Endothelial cell of umbilical vein (primary cell): ENCODE results near the gene DPF3. TPM values are rescaled to one million over a fixed set of nuclear protein-coding genes. Genes with fewer than 3 reads are reported as not detected.

Experiments used
- BruUV-seq: library from RNA; stranded (reverse); fragments of 400-500 nt; replicated peaks from 2 replicates; lab custom pipeline; 2021; lab: Mats Ljungman, UMichigan
- CTCF ChIA-PET: fragments of 300-600, 350-600 bp; sonication (Branson Sonifier 250); formaldehyde crosslinking; loops from one replicate; lab custom pipeline; 2021; ENCODE audit warnings: antibody characterized with exemption, inconsistent platforms; lab: Charles Lee
- POLR2A ChIA-PET: fragments of 300-600, 350-600 bp; sonication (Branson Sonifier 250); formaldehyde crosslinking; loops from one replicate; lab custom pipeline; 2021; ENCODE audit warnings: antibody characterized with exemption, inconsistent platforms; lab: Charles Lee
- DNase-seq: peaks from one replicate; pipeline ENCODE4 v3.0.0-alpha.2; 2011; ENCODE audit warnings: low read depth, low spot score
- FAIRE-seq: peaks from 2 replicates; lab custom pipeline; 2011; peaks lifted over from hg19 to GRCh38; lab: Jason Lieb, UNC
- H2AFZ ChIP-seq: 2 replicates; pipeline ENCODE4 v1.6.0; 2012; ENCODE audit warnings: low read depth, low read length, control low read depth, inconsistent platforms
- H3K27ac ChIP-seq: 2 replicates; pipeline ENCODE4 v1.5.1; 2011; ENCODE audit warnings: low read depth, mild to moderate bottlenecking, control low read depth, low read length, moderate library complexity; ENCODE audit not compliant: insufficient read depth
- H3K27me3 ChIP-seq, 2 experiments: 2 replicates each; pipeline versions ENCODE4 v1.6.0 to v1.6.1; 2011; ENCODE audit warnings: low read length in 2 of 2, mixed read lengths in 1 of 2; ENCODE audit not compliant: control insufficient read depth in 2 of 2, insufficient read depth in 2 of 2
- H3K36me3 ChIP-seq, 2 experiments: 2 replicates in 1 of 2; 3 replicates in 1 of 2; pipeline ENCODE4 v1.5.1; 2011; ENCODE audit warnings: low read length in 2 of 2, mild to moderate bottlenecking in 1 of 2, moderate library complexity in 1 of 2; ENCODE audit not compliant: control insufficient read depth in 2 of 2, insufficient read depth in 2 of 2; ENCODE audit errors: extremely low read depth in 1 of 2
- H3K4me1 ChIP-seq: 3 replicates; pipeline ENCODE4 v1.5.1; 2011; ENCODE audit warnings: mild to moderate bottlenecking, low read length; ENCODE audit not compliant: control insufficient read depth, insufficient read depth; ENCODE audit errors: extremely low read depth
- H3K4me2 ChIP-seq: 2 replicates; pipeline ENCODE4 v1.6.1; 2011; ENCODE audit warnings: low read length, control low read depth, mixed read lengths; ENCODE audit not compliant: insufficient read depth
- H3K4me3 ChIP-seq, 3 experiments: fragments of 200-600 bp in 1 of 3; sonication (generic), shearing (Covaris generic) in 1 of 3; replicated peaks in 1 of 3; 2 replicates each; pipeline ENCODE4 v1.5.1; 2011 to 2016; ENCODE audit warnings: control low read depth in 3 of 3, low read length in 3 of 3, mild to moderate bottlenecking in 2 of 3, inconsistent platforms in 1 of 3, low read depth in 1 of 3, moderate library complexity in 1 of 3; ENCODE audit not compliant: insufficient read depth in 1 of 3
- H3K79me2 ChIP-seq: 2 replicates; pipeline ENCODE4 v1.6.0; 2012; ENCODE audit warnings: low read length, inconsistent platforms; ENCODE audit not compliant: control insufficient read depth, insufficient read depth
- H3K9ac ChIP-seq: replicated peaks from 2 replicates; pipeline ENCODE3; 2011; ENCODE audit warnings: low read length, control low read depth; ENCODE audit not compliant: insufficient read depth; ENCODE audit errors: extremely low read depth
- H3K9me1 ChIP-seq: replicated peaks from 3 replicates; pipeline ENCODE4 v1.6.0; 2011; ENCODE audit warnings: mild to moderate bottlenecking, low read length; ENCODE audit not compliant: control insufficient read depth, insufficient read depth; ENCODE audit errors: extremely low read depth
- H3K9me3 ChIP-seq: replicated peaks from 2 replicates; pipeline ENCODE4 v1.5.1; 2012; ENCODE audit warnings: low read length, inconsistent platforms; ENCODE audit not compliant: control insufficient read depth, insufficient read depth
- H4K20me1 ChIP-seq: replicated peaks from 2 replicates; pipeline ENCODE3; 2011; ENCODE audit warnings: mild to moderate bottlenecking, low read length; ENCODE audit not compliant: control insufficient read depth, insufficient read depth; ENCODE audit errors: extremely low read depth
- CTCF ChIP-seq, 2 donors: IDR thresholded peaks; 1 replicate in 1 of 2; 2 replicates in 1 of 2; pipeline ENCODE4 v1.5.1; 2011; ENCODE audit warnings: low read length in 2 of 2, mild to moderate bottlenecking in 2 of 2, moderate library complexity in 2 of 2, control low read depth in 1 of 2, inconsistent platforms in 1 of 2, low read depth in 1 of 2; ENCODE audit not compliant: insufficient read depth in 1 of 2; ENCODE audit errors: extremely low read depth in 1 of 2
- EZH2 ChIP-seq: IDR thresholded peaks from 2 replicates; pipeline ENCODE4 v1.6.1; 2012; ENCODE audit warnings: borderline replicate concordance, low read depth, mild to moderate bottlenecking, moderate library complexity, low read length, inconsistent platforms; ENCODE audit not compliant: severe bottlenecking
- FOS ChIP-seq: IDR thresholded peaks from 2 replicates; pipeline ENCODE4 v1.6.1; 2011; ENCODE audit warnings: mild to moderate bottlenecking, low read length, moderate library complexity, borderline replicate concordance; ENCODE audit not compliant: insufficient read depth
- GATA2 ChIP-seq: IDR thresholded peaks from 2 replicates; pipeline ENCODE4 v1.7.0; 2011; ENCODE audit warnings: low read depth, mild to moderate bottlenecking, moderate library complexity, mixed read lengths, low read length; ENCODE audit not compliant: insufficient read length, insufficient read depth
- JUN ChIP-seq: IDR thresholded peaks from 2 replicates; pipeline ENCODE4 v1.6.1; 2011; ENCODE audit warnings: borderline replicate concordance, low read depth; ENCODE audit not compliant: insufficient read length, insufficient read depth
- MAX ChIP-seq: IDR thresholded peaks from 2 replicates; pipeline ENCODE4 v1.6.1; 2011; ENCODE audit not compliant: insufficient read depth, insufficient read length
- MYC ChIP-seq: IDR thresholded peaks from one replicate; pipeline ENCODE4 v1.6.1; 2011; ENCODE audit warnings: mild to moderate bottlenecking, low read depth, low read length
- POLR2A ChIP-seq: IDR thresholded peaks from 2 replicates; pipeline ENCODE4 v1.6.1; 2012; ENCODE audit warnings: low read depth, mild to moderate bottlenecking, control low read depth, low read length
- POLR2AphosphoS5 ChIP-seq: IDR thresholded peaks from 2 replicates; pipeline ENCODE4 v1.6.1; 2012; ENCODE audit warnings: low read depth, mild to moderate bottlenecking, control low read depth, low read length, moderate library complexity; ENCODE audit not compliant: insufficient read depth
- dilution Hi-C: fragments of 300-500 bp; cut with MboI; formaldehyde crosslinking; loops from one replicate; pipeline ENCODE4 v1.15.0; 2019; ENCODE audit warnings: low sequenced_read_pairs; ENCODE audit not compliant: extremely low pct_ligation_motif_present
- intact Hi-C: fragments of 100-400 bp; cut with micrococcal nuclease; formaldehyde crosslinking; loops from one replicate; pipeline ENCODE4 v1.10.0; 2022
- polyA plus RNA-seq, 4 experiments: library from polyadenylated mRNA; depleted of rRNA in 3 of 4; stranded (reverse) in 3 of 4; unstranded in 1 of 4; fragments of >200 nt; gene quantifications; 2 replicates each; pipeline versions ENCODE4 v1.2.1 to v1.2.3, GENCODE V29; 2011 to 2012; ENCODE audit warnings: missing spikeins in 1 of 4
- total RNA-seq: library from RNA; stranded (reverse); gene quantifications from 2 replicates; pipeline ENCODE4 v1.2.3, GENCODE V29; 2021

DPF3 gene
- total and polyA plus RNA-seq, 2 donors (not counting 3 experiments of a cell fraction or from before 2014, with no cell fraction given): 2.4 to 3.5 TPM

GRCh38 chr14:72598306-72598705 is 295.6 kb downstream of the DPF3 start:
- Histone ChIP-seq H3K79me2 (no peaks in the 10 kb centered on the region), H3K4me1 (no peaks in the 10 kb centered on the region), H3K9me1 (no peaks in the 10 kb centered on the region), H2AFZ (no peak overlapping the region), H3K9ac (no peak overlapping the region), H3K4me2 (no peak overlapping the region), H4K20me1 (no peaks in the 10 kb centered on the region), H3K4me3 (no peak overlapping the region), H3K27ac (no peak overlapping the region), H3K27me3 (peaks cover 3 to 8% of the 10 kb centered on the region in 2 experiments), H3K9me3 (no peaks in the 10 kb centered on the region), H3K36me3 (no peaks in the 10 kb centered on the region)
- BruUV-seq: no TSS peak
- FAIRE-seq (no peak), DNase-seq (no peak)
- CTCF ChIA-PET: interaction anchor here (0.8 to 1.4 kb wide), 3 partner anchors 10 to 307 kb away, joined by 3 read pairs; no protein-coding TSS in a partner anchor
- TF ChIP-seq FOS: no peak
- no peak for TF ChIP-seq JUN
- TF ChIP-seq POLR2A: no peak
- no peak for TF ChIP-seq GATA2
- no peak for TF ChIP-seq POLR2AphosphoS5
- TF ChIP-seq CTCF (IDR thresholded peaks at IDR 0.05; ENCODE audit: extremely low read depth in 1 of 2, insufficient read depth in 1 of 2, low read depth in 1 of 2, low read length in 2 of 2): no peak
- no peak for TF ChIP-seq EZH2
- no peak for TF ChIP-seq MAX
- no peak for TF ChIP-seq MYC
- POLR2A ChIA-PET: no interaction called here
- intact Hi-C loops: no loop called here
- dilution Hi-C loops: no loop called here
